Astrocyte (in vitro differentiated cells and primary cell): Measurements from ENCODE around the gene JAZF1. TPM values are rescaled to one million over a fixed set of nuclear protein-coding genes. Genes with fewer than 3 reads are reported as not detected.

Experiments used
- DNase-seq: peaks from one replicate; pipeline ENCODE4 v3.0.0-alpha.2; 2010; ENCODE audit warnings: low read depth
- FAIRE-seq: peaks from 2 replicates; lab custom pipeline; 2011; peaks lifted over from hg19 to GRCh38; lab: Jason Lieb, UNC
- H2AFZ ChIP-seq: 2 replicates; pipeline ENCODE4 v1.6.0; 2012; ENCODE audit warnings: low read depth, low read length, inconsistent platforms
- H3K27ac ChIP-seq: 2 replicates; pipeline ENCODE4 v1.5.1; 2011; ENCODE audit warnings: low read depth, low read length, inconsistent platforms
- H3K27me3 ChIP-seq: 2 replicates; pipeline ENCODE4 v1.6.0; 2011; ENCODE audit warnings: low read length, inconsistent platforms; ENCODE audit not compliant: insufficient read depth
- H3K36me3 ChIP-seq: 2 replicates; pipeline ENCODE4 v1.5.1; 2011; ENCODE audit warnings: low read length, inconsistent platforms; ENCODE audit not compliant: insufficient read depth
- H3K4me1 ChIP-seq: 2 replicates; pipeline ENCODE4 v1.5.1; 2011; ENCODE audit warnings: low read length, inconsistent platforms; ENCODE audit not compliant: insufficient read depth
- H3K4me2 ChIP-seq: 2 replicates; pipeline ENCODE4 v1.6.0; 2012; ENCODE audit warnings: low read length, inconsistent platforms
- H3K4me3 ChIP-seq: 2 replicates; pipeline ENCODE4 v1.5.1; 2011; ENCODE audit warnings: low read depth, mild to moderate bottlenecking, low read length, inconsistent platforms; ENCODE audit not compliant: insufficient read depth
- H3K79me2 ChIP-seq: 2 replicates; pipeline ENCODE4 v1.6.0; 2012; ENCODE audit warnings: mild to moderate bottlenecking, low read length, inconsistent platforms; ENCODE audit not compliant: insufficient read depth
- H3K9ac ChIP-seq: 2 replicates; pipeline ENCODE4 v1.6.0; 2012; ENCODE audit warnings: mild to moderate bottlenecking, low read length, inconsistent platforms
- H3K9me3 ChIP-seq: 2 replicates; pipeline ENCODE4 v1.5.1; 2012; ENCODE audit warnings: low read depth, mild to moderate bottlenecking, low read length, inconsistent platforms; ENCODE audit not compliant: insufficient read depth
- H4K20me1 ChIP-seq: 2 replicates; pipeline ENCODE4 v1.6.0; 2012; ENCODE audit warnings: low read length, inconsistent platforms; ENCODE audit not compliant: insufficient read depth
- H3K27ac Mint-ChIP-seq: one replicate; pipeline ENCODE4 v1.8.0; 2021; ENCODE audit warnings: mild to moderate bottlenecking, mixed read lengths; ENCODE audit not compliant: unreplicated experiment
- H3K27me3 Mint-ChIP-seq: one replicate; pipeline ENCODE4 v1.8.0; 2021; ENCODE audit warnings: low read depth, mixed read lengths; ENCODE audit not compliant: unreplicated experiment
- H3K36me3 Mint-ChIP-seq: one replicate; pipeline ENCODE4 v1.8.0; 2021; ENCODE audit warnings: low read depth, mixed read lengths; ENCODE audit not compliant: unreplicated experiment
- H3K4me1 Mint-ChIP-seq: one replicate; pipeline ENCODE4 v1.8.0; 2021; ENCODE audit warnings: low read depth, mixed read lengths; ENCODE audit not compliant: unreplicated experiment
- H3K4me3 Mint-ChIP-seq: one replicate; pipeline ENCODE4 v1.8.0; 2021; ENCODE audit warnings: mild to moderate bottlenecking, moderate library complexity, mixed read lengths; ENCODE audit not compliant: unreplicated experiment
- H3K9me3 Mint-ChIP-seq: one replicate; pipeline ENCODE4 v1.8.0; 2021; ENCODE audit warnings: mild to moderate bottlenecking, mixed read lengths; ENCODE audit not compliant: unreplicated experiment
- CTCF ChIP-seq: IDR thresholded peaks from 2 replicates; pipeline ENCODE4 v1.5.1; 2011; ENCODE audit warnings: low read depth, mild to moderate bottlenecking, inconsistent platforms, low read length, moderate library complexity; ENCODE audit not compliant: insufficient read depth
- EZH2 ChIP-seq: IDR thresholded peaks from 2 replicates; pipeline ENCODE4 v1.6.1; 2012; ENCODE audit warnings: mild to moderate bottlenecking, low read length, inconsistent platforms; ENCODE audit not compliant: insufficient read depth
- total RNA-seq: library from RNA; stranded (reverse); gene quantifications from 2 replicates; pipeline ENCODE4 v1.2.1, GENCODE V29; 2021

JAZF1 gene
- total RNA-seq, 1 donor from 2014 or later = 20.1 TPM

GRCh38 chr7:28078036-28078901 is 102.3 kb downstream of the JAZF1 start:
- Histone ChIP-seq H3K27me3 (no peaks in the 10 kb centered on the region), H3K9me3 (no peaks in the 10 kb centered on the region), H3K36me3 (no peaks in the 10 kb centered on the region), H4K20me1 (peaks cover 29% of the 10 kb centered on the region), H3K79me2 (peaks cover 3% of the 10 kb centered on the region), H3K4me1 (no peaks in the 10 kb centered on the region), H3K27ac (no peak overlapping the region), H2AFZ (no peak overlapping the region), H3K4me2 (no peak overlapping the region), H3K9ac (no peak overlapping the region), H3K4me3 (no peak overlapping the region)
- Mint-ChIP-seq H3K4me3 (no peak overlapping the region), H3K27ac (no peak overlapping the region), H3K9me3 (no peaks in the 10 kb centered on the region), H3K4me1 (peaks cover 10% of the 10 kb centered on the region), H3K36me3 (peaks cover 5% of the 10 kb centered on the region), H3K27me3 (no peaks in the 10 kb centered on the region)
- DNase-seq (no peak), FAIRE-seq (peak; percentile 85)
- peak; percentile 100 for TF ChIP-seq CTCF
- TF ChIP-seq EZH2 = no peak

- no peaks in the 10 kb centered on the region for H3K27me3 Mint-ChIP-seq
- Histone ChIP-seq H3K79me2 (peaks cover 3% of the 10 kb centered on the region), H4K20me1 (peaks cover 25% of the 10 kb centered on the region), H3K27ac (no peak overlapping the region), H3K4me3 (no peak overlapping the region), H3K9me3 (no peaks in the 10 kb centered on the region), H3K27me3 (no peaks in the 10 kb centered on the region), H3K4me1 (no peaks in the 10 kb centered on the region), H2AFZ (no peak overlapping the region), H3K36me3 (no peaks in the 10 kb centered on the region), H3K9ac (no peak overlapping the region), H3K4me2 (no peak overlapping the region)
- FAIRE-seq (no peak), DNase-seq (no peak)
- H3K4me3 Mint-ChIP-seq = no peak overlapping the region
- H3K9me3 Mint-ChIP-seq = no peaks in the 10 kb centered on the region
- peaks cover under 1% of the 10 kb centered on the region for H3K36me3 Mint-ChIP-seq
- TF ChIP-seq EZH2 (no peak), CTCF (no peak)
- H3K4me1 Mint-ChIP-seq = peaks cover 10% of the 10 kb centered on the region
- no peak overlapping the region for H3K27ac Mint-ChIP-seq
Measured at GRCh38 chr7:28077616-28078015, 103.0 kb downstream of the JAZF1 start.
